Measurements from ENCODE around the gene HPD. TPM values are rescaled to one million over a fixed set of nuclear protein-coding genes. Genes with fewer than 3 reads are reported as not detected.
"Not testable (repeated sequence)": the region's sequence is repeated elsewhere in the genome, so short reads cannot be mapped to it uniquely, and the experiment has no call there.

HPD gene
- total RNA-seq, 1 experiment from 2014 or later = 0.21 TPM

- ChIA-PET POLR2A (interaction anchor here (0.7 kb wide), 1 partner anchor 167 kb away, joined by 4 read pairs; no protein-coding TSS in a partner anchor), CTCF (interaction anchor here (0.6 kb wide), 1 partner anchor 66 kb away, joined by 3 read pairs; no protein-coding TSS in a partner anchor)
- no TSS peak for BruUV-seq (replicated peaks)
- H3K27me3 Mint-ChIP-seq (ENCODE audit: insufficient read depth, unreplicated experiment) = no peaks in the 10 kb centered on the region
- intact Hi-C loops (cut with micrococcal nuclease) = no loop called here
- H3K4me3 Mint-ChIP-seq (ENCODE audit: unreplicated experiment) = no peak overlapping the region
- DNase-seq (ENCODE audit: unreplicated experiment) = no peak
- TF ChIP-seq, protein P1, sequence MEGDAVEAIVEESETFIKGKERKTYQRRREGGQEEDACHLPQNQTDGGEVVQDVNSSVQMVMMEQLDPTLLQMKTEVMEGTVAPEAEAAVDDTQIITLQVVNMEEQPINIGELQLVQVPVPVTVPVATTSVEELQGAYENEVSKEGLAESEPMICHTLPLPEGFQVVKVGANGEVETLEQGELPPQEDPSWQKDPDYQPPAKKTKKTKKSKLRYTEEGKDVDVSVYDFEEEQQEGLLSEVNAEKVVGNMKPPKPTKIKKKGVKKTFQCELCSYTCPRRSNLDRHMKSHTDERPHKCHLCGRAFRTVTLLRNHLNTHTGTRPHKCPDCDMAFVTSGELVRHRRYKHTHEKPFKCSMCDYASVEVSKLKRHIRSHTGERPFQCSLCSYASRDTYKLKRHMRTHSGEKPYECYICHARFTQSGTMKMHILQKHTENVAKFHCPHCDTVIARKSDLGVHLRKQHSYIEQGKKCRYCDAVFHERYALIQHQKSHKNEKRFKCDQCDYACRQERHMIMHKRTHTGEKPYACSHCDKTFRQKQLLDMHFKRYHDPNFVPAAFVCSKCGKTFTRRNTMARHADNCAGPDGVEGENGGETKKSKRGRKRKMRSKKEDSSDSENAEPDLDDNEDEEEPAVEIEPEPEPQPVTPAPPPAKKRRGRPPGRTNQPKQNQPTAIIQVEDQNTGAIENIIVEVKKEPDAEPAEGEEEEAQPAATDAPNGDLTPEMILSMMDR (IDR thresholded peaks at IDR 0.05; ENCODE audit: unreplicated experiment) = no peak
- no peaks in the 10 kb centered on the region for H3K36me3 Mint-ChIP-seq (ENCODE audit: insufficient read depth, unreplicated experiment)
- H3K9me3 Mint-ChIP-seq (ENCODE audit: unreplicated experiment) = no peaks in the 10 kb centered on the region
- peaks cover 15% of the 10 kb centered on the region for H3K4me1 Mint-ChIP-seq (ENCODE audit: insufficient read depth, unreplicated experiment)
- H3K27ac Mint-ChIP-seq (ENCODE audit: low read depth, unreplicated experiment) = no peak overlapping the region
These were observed 3.1 kb upstream of the HPD start for GRCh38 chr12:121861636-121862254.

GRCh38 chr12:121860699-121861098, 2.0 kb upstream of the HPD start:
- CTCF ChIA-PET = interaction anchor here (0.6 kb wide), 1 partner anchor 180 kb away, joined by 4 read pairs; no protein-coding TSS in a partner anchor
- BruUV-seq (replicated peaks); H3K27me3 Mint-ChIP-seq (ENCODE audit: insufficient read depth, unreplicated experiment); H3K36me3 Mint-ChIP-seq (ENCODE audit: insufficient read depth, unreplicated experiment); H3K4me3 Mint-ChIP-seq (ENCODE audit: unreplicated experiment); H3K27ac Mint-ChIP-seq (ENCODE audit: low read depth, unreplicated experiment); H3K9me3 Mint-ChIP-seq (ENCODE audit: unreplicated experiment); intact Hi-C loops (cut with micrococcal nuclease); DNase-seq (ENCODE audit: unreplicated experiment); POLR2A ChIA-PET: not testable (repeated sequence)
- H3K4me1 Mint-ChIP-seq (ENCODE audit: insufficient read depth, unreplicated experiment) = peaks cover 15% of the 10 kb centered on the region

DNA sequence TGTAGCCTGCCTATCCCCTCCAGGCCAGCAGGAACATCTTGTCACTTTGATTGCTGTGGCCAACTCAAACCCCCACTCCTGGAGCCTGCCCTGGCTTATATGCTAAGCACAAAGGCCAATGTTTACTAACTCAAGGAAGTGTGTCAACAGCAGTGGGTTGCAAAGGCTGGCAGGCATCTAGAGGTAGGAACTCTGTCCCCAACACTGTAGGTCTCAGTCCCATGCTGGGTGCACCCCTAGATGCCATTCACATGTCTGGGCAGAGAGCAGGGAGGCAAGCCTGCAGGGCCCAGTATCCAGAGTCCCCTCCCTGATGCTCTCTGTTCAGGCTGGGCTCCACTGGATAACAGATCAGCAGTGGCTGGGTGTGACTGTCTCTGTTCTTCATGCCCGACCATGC, 1.6 kb upstream of the HPD start:
- ChIA-PET CTCF (interaction anchor here (1.4 kb wide), 2 partner anchors 24 to 66 kb away, joined by 3 to 5 read pairs; partner anchors contain the start of gene RHOF), POLR2A (interaction anchor here (0.6 kb wide), 1 partner anchor 224 kb away, joined by 3 read pairs; no protein-coding TSS in a partner anchor)
- no TSS peak for BruUV-seq (replicated peaks)
- no peak overlapping the region for H3K4me3 Mint-ChIP-seq (ENCODE audit: unreplicated experiment)
- TF ChIP-seq, protein P1 (IDR thresholded peaks at IDR 0.05; ENCODE audit: unreplicated experiment) = no peak
- intact Hi-C loops (cut with micrococcal nuclease) = no loop called here
- H3K36me3 Mint-ChIP-seq (ENCODE audit: insufficient read depth, unreplicated experiment) = no peaks in the 10 kb centered on the region
- no peak for DNase-seq (ENCODE audit: unreplicated experiment)
- H3K9me3 Mint-ChIP-seq (ENCODE audit: unreplicated experiment) = no peaks in the 10 kb centered on the region
- H3K4me1 Mint-ChIP-seq (ENCODE audit: insufficient read depth, unreplicated experiment) = peaks cover 15% of the 10 kb centered on the region
- no peak overlapping the region for H3K27ac Mint-ChIP-seq (ENCODE audit: low read depth, unreplicated experiment)
- H3K27me3 Mint-ChIP-seq (ENCODE audit: insufficient read depth, unreplicated experiment) = no peaks in the 10 kb centered on the region

- no TSS peak for BruUV-seq (replicated peaks)
- H3K27ac Mint-ChIP-seq (ENCODE audit: low read depth, unreplicated experiment) = no peak overlapping the region
- H3K9me3 Mint-ChIP-seq (ENCODE audit: unreplicated experiment) = no peaks in the 10 kb centered on the region
- intact Hi-C loops (cut with micrococcal nuclease) = no loop called here
- TF ChIP-seq, protein P1 (IDR thresholded peaks at IDR 0.05; ENCODE audit: unreplicated experiment) = no peak
- CTCF ChIA-PET = no interaction called here
- no peak overlapping the region for H3K4me3 Mint-ChIP-seq (ENCODE audit: unreplicated experiment)
- no peak for DNase-seq (ENCODE audit: unreplicated experiment)
- POLR2A ChIA-PET = no interaction called here
- peaks cover 15% of the 10 kb centered on the region for H3K4me1 Mint-ChIP-seq (ENCODE audit: insufficient read depth, unreplicated experiment)
- no peaks in the 10 kb centered on the region for H3K27me3 Mint-ChIP-seq (ENCODE audit: insufficient read depth, unreplicated experiment)
- no peaks in the 10 kb centered on the region for H3K36me3 Mint-ChIP-seq (ENCODE audit: insufficient read depth, unreplicated experiment)
These were observed 369 bp downstream of the HPD start for GRCh38 chr12:121858318-121858661.

All from MCF 10A (cell line).